ENCODE results near the gene UBE4B. TPM values are rescaled to one million over a fixed set of nuclear protein-coding genes. Genes with fewer than 3 reads are reported as not detected.

UBE4B gene
- total and polyA plus RNA-seq, 9 of the 15 experiments (the other 6 are each of a cell fraction or from before 2014, with no cell fraction given), result 11.7 to 73.7 (median 40.1) TPM

DNA sequence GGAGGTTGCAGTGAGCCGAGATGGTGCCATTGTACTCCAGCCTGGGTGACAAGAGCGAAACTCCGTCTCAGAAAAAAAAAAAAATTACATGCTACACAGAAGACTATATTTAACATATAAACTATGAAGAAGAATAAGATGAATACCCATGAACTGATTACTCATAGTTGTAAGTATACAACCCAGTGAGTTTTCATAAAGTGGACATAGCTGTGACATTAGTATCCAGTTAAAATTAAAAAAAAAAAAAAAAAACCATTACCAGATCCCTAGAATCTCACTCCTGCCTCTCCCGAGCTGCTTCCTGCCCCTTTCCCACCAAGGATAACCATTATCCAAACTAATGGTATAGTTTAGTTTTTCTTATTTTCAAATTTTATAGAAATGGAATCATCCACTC lies 37.4 kb downstream of the UBE4B start:
- WGBS (ENCODE audit: insufficient coverage, low coverage, missing lambda C conversion rate), result 95% methylated on average over 4 of the region's 4 CpGs
- Histone ChIP-seq H3K36me3 (ENCODE audit: control insufficient read depth, insufficient read depth, low read length) (peaks cover 21% of the 10 kb centered on the region; the same call in 2 of the 3 replicates), H3K9ac (ENCODE audit: insufficient read depth in 1 of 2, low read depth in 2 of 2, low read length in 2 of 2) (no peak overlapping the region), H3K9me3 (replicated peaks; ENCODE audit: control insufficient read depth, insufficient read depth, low read depth, low read length) (no peaks in the 10 kb centered on the region), H3K9me1 (ENCODE audit: control insufficient read depth, insufficient read depth, low read length) (no peaks in the 10 kb centered on the region), H3K27ac (ENCODE audit: extremely low read depth, low read depth, low read length) (no peak overlapping the region), H3K79me2 (ENCODE audit: control insufficient read depth, insufficient read depth, low read length) (peaks cover 45% of the 10 kb centered on the region), H2AFZ (ENCODE audit: low read depth, low read length) (no peak overlapping the region), H3K27me3 (ENCODE audit: control insufficient read depth in 2 of 2, insufficient read depth in 2 of 2, low read length in 2 of 2) (no peaks in the 10 kb centered on the region), H4K20me1 (replicated peaks; ENCODE audit: control insufficient read depth, insufficient read depth, low read length) (peaks cover 7% of the 10 kb centered on the region), H3K4me1 (replicated peaks in 1 of 2; ENCODE audit: control insufficient read depth in 2 of 2, insufficient read depth in 2 of 2, low read length in 2 of 2) (peaks cover 11 to 25% of the 10 kb centered on the region in 2 experiments), H3K4me3 (no peak overlapping the region), H3K4me2 (ENCODE audit: insufficient read depth, low read length) (no peak overlapping the region)
- no peak for FAIRE-seq
- BruUV-seq (replicated peaks), result no TSS peak
- ChIA-PET POLR2A (interaction anchor here (0.6 to 1.5 kb wide), 4 partner anchors 9 to 27 kb away, joined by 3 to 6 read pairs (median 4); no protein-coding TSS in a partner anchor), CTCF (ENCODE audit: low intra/inter-chr PET ratio) (no interaction called here)
- intact Hi-C loops (cut with micrococcal nuclease), result no loop called here
- DNase-seq (ENCODE audit: extremely low read depth in 1 of 4, low spot score in 3 of 4), result no peak
- no peak for ATAC-seq
- TF ChIP-seq RFX1 (IDR thresholded peaks at IDR 0.05) (no peak), ZNF133 (CRISPR knock-in tag; IDR thresholded peaks at IDR 0.05) (no peak), ILF3 (IDR thresholded peaks at IDR 0.05; ENCODE audit: borderline replicate concordance) (no peak), PTBP1 (IDR thresholded peaks at IDR 0.05; ENCODE audit: low read depth, low read length) (no peak), TCF3 (CRISPR knock-in tag; IDR thresholded peaks at IDR 0.05) (no peak)
- TF ChIP-seq, protein P1, sequence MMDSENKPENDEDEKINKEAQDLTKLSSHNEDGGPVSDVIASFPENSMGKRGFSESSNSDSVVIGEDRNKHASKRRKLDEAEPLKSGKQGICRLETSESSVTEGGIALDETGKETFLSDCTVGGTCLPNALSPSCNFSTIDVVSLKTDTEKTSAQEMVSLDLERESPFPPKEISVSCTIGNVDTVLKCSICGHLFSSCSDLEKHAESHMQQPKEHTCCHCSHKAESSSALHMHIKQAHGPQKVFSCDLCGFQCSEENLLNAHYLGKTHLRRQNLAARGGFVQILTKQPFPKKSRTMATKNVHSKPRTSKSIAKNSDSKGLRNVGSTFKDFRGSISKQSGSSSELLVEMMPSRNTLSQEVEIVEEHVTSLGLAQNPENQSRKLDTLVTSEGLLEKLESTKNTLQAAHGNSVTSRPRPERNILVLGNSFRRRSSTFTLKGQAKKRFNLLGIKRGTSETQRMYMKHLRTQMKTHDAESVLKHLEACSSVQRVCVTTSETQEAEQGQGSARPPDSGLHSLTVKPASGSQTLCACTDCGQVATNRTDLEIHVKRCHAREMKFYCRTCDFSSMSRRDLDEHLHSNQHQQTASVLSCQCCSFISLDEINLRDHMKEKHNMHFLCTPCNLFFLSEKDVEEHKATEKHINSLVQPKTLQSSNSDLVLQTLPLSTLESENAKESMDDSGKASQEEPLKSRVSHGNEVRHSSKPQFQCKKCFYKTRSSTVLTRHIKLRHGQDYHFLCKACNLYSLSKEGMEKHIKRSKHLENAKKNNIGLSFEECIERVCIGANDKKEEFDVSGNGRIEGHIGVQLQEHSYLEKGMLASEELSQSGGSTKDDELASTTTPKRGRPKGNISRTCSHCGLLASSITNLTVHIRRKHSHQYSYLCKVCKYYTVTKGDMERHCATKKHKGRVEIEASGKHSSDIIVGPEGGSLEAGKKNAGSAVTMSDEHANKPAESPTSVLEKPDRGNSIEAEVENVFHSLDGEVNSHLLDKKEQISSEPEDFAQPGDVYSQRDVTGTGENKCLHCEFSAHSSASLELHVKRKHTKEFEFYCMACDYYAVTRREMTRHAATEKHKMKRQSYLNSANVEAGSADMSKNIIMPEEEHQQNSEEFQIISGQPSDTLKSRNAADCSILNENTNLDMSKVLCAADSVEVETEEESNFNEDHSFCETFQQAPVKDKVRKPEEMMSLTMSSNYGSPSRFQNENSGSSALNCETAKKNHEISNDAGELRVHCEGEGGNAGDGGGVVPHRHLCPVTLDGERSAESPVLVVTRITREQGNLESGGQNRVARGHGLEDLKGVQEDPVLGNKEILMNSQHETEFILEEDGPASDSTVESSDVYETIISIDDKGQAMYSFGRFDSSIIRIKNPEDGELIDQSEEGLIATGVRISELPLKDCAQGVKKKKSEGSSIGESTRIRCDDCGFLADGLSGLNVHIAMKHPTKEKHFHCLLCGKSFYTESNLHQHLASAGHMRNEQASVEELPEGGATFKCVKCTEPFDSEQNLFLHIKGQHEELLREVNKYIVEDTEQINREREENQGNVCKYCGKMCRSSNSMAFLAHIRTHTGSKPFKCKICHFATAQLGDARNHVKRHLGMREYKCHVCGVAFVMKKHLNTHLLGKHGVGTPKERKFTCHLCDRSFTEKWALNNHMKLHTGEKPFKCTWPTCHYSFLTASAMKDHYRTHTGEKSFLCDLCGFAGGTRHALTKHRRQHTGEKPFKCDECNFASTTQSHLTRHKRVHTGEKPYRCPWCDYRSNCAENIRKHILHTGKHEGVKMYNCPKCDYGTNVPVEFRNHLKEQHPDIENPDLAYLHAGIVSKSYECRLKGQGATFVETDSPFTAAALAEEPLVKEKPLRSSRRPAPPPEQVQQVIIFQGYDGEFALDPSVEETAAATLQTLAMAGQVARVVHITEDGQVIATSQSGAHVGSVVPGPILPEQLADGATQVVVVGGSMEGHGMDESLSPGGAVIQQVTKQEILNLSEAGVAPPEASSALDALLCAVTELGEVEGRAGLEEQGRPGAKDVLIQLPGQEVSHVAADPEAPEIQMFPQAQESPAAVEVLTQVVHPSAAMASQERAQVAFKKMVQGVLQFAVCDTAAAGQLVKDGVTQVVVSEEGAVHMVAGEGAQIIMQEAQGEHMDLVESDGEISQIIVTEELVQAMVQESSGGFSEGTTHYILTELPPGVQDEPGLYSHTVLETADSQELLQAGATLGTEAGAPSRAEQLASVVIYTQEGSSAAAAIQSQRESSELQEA (IDR thresholded peaks at IDR 0.05; ENCODE audit: low read depth), result no peak
- TF ChIP-seq, protein P2, sequence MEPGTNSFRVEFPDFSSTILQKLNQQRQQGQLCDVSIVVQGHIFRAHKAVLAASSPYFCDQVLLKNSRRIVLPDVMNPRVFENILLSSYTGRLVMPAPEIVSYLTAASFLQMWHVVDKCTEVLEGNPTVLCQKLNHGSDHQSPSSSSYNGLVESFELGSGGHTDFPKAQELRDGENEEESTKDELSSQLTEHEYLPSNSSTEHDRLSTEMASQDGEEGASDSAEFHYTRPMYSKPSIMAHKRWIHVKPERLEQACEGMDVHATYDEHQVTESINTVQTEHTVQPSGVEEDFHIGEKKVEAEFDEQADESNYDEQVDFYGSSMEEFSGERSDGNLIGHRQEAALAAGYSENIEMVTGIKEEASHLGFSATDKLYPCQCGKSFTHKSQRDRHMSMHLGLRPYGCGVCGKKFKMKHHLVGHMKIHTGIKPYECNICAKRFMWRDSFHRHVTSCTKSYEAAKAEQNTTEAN (CRISPR knock-in tag; IDR thresholded peaks at IDR 0.05), result no peak
- TF ChIP-seq, protein P3, sequence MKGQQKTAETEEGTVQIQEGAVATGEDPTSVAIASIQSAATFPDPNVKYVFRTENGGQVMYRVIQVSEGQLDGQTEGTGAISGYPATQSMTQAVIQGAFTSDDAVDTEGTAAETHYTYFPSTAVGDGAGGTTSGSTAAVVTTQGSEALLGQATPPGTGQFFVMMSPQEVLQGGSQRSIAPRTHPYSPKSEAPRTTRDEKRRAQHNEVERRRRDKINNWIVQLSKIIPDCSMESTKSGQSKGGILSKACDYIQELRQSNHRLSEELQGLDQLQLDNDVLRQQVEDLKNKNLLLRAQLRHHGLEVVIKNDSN (CRISPR knock-in tag; IDR thresholded peaks at IDR 0.05), result no peak
- in situ Hi-C loops (cut with MboI), result no loop called here

Measured in K562 (cell line).